ENCODE results near the gene KCP.

KCP gene

DNA sequence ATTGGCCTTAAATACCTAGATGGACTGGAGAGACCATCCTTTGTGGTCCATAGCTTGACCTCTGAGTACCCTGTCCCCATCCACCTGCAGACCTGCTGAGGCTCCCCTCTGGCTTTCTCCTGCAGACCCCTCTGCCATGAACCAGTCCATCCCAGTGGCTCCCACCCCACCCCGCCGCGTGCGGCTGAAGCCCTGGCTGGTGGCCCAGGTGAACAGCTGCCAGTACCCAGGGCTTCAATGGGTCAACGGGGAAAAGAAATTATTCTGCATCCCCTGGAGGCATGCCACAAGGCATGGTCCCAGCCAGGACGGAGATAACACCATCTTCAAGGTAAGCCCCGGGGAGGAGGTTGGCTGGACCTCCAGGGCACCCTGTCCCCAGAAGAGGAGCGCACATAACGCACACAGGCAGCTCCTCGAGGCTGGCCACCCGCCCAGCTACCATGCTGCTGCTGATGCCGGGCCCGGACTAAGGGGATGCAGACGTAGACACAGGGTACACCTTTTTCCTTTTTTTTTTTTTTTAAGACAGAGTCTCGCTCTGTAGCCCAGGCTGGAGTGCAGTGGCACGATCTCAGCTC, 31.5 kb upstream of the KCP start:
- H3K4me1 Mint-ChIP-seq: peaks cover 38% of the 10 kb centered on the region
- peaks cover 40% of the 10 kb centered on the region for H3K27me3 Mint-ChIP-seq
- no peaks in the 10 kb centered on the region for H3K9me3 Mint-ChIP-seq
- DNase-seq (no peak), ATAC-seq (no peak)
- no peak overlapping the region for H3K4me3 Mint-ChIP-seq
- H3K27ac Mint-ChIP-seq: no peak overlapping the region

DNA sequence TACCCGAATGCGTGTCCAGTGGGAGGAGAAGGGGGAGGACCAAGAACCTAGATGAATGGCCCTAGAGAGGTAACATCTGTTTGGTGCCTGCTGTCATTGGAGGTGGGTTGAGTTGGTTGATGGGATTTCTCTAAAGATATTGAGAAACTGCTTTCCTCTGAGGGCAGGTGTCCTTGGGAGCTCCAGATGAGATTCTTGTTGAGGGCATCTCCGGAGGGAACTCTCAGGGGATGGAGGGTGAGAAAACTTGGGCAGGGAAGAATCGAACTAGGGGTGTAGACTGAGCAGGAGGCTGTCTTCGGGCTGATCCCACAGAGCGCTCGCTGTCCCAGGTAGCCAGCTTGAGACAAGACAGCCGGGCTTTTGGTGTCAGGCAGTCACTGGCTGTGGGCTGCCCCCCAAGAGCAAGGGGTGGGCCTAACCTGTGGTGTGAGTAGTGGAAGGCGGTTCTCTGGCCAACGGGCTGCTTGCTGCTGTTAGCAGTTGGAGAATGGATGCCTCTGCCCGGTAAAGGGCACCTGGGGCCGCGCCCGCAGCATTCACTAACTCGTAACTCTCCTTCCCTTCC, 30.9 kb upstream of the KCP start:
- Mint-ChIP-seq H3K4me1 (peaks cover 40% of the 10 kb centered on the region), H3K9me3 (no peaks in the 10 kb centered on the region), H3K27ac (peak overlapping the region; percentile 72 to 87), H3K27me3 (peaks cover 46% of the 10 kb centered on the region), H3K4me3 (peak overlapping the region; percentile 45 to 84)
- ATAC-seq (no peak), DNase-seq (no peak)

DNA sequence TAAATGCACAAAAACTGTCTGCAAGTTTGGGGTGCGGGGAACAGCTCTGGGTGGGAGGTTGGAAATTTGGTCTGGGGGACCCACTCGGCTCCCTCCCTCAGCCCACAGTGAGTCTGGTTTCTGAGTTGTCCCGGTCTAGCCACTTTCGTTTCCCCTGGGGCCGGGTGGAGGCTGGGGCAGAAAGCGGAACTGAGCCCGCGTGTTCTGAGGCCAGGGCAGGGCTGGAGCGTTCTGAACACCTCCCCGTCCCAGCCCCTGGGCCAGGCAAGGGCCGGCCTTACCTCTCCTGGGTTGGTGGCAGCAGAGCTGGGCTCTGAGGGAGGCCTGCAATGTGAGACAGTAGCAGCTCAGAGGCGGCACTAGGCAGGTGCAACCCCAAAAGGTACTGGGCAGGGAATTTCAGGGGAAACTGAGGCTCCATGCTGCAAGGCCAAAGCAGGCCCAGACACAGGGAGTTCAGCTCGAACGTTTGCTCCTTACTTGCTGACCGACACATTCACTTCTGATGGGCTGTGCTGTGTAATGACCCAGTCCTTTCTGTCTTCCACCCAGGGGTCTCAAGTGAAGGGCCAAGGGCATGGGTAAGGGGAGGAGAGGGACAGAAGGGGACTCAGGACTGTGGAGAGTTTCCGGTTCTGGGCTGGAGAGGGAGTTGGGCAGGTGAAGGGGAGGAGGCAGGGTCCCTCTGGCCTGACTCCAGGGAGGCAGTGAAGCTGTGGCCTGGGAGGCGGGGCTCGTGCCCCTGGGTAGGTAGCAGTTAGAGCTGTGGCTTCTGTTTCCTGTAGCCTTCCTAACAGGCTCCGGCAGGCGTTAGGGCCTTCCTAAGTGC, 30.2 kb upstream of the KCP start:
- DNase-seq: no peak

DNA sequence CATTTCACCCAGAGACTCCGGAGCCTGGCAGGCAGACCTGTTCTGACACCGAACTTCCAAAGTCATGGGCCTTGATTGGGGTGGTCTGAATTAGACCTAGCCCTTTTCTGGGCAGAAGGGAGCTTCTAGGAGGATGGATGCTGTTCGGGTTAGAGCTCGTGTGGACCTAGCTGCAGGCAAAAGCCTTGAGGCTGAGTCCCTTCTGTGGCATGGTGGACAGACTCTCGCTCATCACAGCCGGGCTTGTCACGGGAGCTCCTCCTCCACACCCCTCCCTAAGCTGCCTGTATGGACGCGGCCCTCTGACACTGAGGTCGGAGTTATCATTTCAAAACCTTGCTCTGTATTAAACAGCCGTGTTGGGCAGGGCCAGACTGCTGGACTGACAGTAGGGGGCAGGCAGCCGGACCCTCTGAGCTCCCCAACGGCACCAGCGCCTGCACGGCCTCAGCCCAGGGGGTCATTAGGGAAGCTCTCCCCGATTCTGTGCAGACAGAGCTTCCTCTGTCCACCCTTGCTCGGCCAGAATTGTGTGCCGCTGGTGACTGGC, 29.4 kb upstream of the KCP start:
- Mint-ChIP-seq H3K27ac (no peak overlapping the region), H3K27me3 (peaks cover 60% of the 10 kb centered on the region), H3K4me3 (peak overlapping the region; percentile 84 to 96), H3K9me3 (no peaks in the 10 kb centered on the region), H3K4me1 (peaks cover 40% of the 10 kb centered on the region)
- no peak for ATAC-seq
- DNase-seq: no peak

More for the DNA sequence above, 30.2 kb upstream of the KCP start:
- H3K4me3 Mint-ChIP-seq: peak overlapping the region; percentile 45 to 84
- peak overlapping the region in 1 of 2 donors; percentile 87 for H3K27ac Mint-ChIP-seq
- H3K27me3 Mint-ChIP-seq: peaks cover 53% of the 10 kb centered on the region
- no peaks in the 10 kb centered on the region for H3K9me3 Mint-ChIP-seq
- H3K4me1 Mint-ChIP-seq: peaks cover 40% of the 10 kb centered on the region
- no peak for ATAC-seq

DNA sequence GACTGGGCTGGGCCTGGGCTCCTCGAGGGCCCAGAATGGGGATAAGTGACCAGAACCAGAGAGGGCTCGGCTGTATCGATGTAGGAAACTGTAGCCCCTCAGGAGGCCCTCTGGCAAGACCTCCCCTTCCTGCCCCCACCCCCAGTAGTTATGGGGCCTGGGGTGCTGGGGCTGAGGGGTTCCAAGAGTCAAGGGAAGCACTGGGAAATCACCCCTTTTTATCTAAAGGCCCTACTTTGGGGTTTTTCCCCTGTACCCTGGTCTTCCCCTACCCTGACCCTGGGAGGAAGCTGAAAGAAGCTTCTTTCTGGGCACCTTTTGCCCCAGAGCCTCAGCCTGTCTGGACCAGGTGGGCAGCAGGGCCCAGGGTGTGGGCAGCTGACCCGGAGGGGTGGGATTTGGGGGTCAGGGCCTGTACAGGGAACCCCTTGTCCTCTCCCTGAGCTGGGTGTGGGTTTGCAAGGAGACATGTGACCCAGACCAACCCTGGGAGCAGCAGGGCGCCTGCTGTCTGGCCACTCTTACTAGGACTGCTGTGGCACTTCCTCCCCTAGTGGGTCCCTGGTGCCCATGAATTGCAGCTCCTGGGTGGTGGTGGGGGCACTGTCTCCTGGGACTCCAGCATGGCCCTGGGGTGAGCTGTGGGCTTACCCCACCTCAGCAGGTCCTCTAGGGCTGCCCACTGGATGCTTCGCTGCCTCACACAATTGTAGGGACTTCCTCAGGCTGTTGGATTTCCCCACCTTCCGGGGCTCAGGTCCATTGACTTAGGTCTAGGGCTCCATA, 28.8 kb upstream of the KCP start:
- Mint-ChIP-seq H3K27ac (peak overlapping the region; percentile 69 to 89), H3K9me3 (no peaks in the 10 kb centered on the region), H3K4me1 (peaks cover 40% of the 10 kb centered on the region), H3K4me3 (peak overlapping the region; percentile 84 to 96), H3K27me3 (peaks cover 63% of the 10 kb centered on the region)
- ATAC-seq (peak; percentile 61), DNase-seq (peak in 1 of 2 donors; percentile 42)

DNA sequence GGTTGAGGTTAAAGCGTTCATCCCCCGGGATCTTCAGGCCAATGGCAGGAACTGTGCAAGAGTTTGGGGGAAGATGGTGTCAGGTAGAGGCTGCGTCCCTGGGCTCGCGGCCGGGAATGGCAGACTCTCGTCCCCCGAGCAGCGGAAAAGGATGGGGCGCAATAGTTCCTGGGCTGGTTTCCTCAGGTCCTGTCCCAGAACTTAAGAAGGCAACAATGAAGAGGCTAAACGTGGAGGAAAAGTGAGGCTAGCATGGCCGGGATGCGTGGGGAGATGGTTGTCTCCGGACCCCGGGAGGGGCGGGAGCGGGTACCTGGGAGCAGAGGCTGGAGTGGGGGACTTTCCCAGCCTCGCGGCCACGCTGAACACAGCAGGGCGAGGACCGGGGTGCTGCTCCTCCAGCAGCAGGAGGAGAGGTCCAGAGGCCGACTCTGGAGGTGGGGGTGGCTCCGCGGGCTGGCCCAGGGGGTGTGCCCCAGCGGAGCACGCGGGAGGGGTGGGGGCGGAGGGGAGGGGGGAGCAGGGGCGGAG, 28.1 kb upstream of the KCP start:
- Mint-ChIP-seq H3K4me1 (peaks cover 43% of the 10 kb centered on the region), H3K4me3 (peak overlapping the region; percentile 84 to 96), H3K9me3 (no peaks in the 10 kb centered on the region), H3K27ac (peak overlapping the region; percentile 1 to 94), H3K27me3 (peaks cover 63% of the 10 kb centered on the region)
- ATAC-seq (peak; percentile 60), DNase-seq (peak in 1 of 2 donors; percentile 44)

DNA sequence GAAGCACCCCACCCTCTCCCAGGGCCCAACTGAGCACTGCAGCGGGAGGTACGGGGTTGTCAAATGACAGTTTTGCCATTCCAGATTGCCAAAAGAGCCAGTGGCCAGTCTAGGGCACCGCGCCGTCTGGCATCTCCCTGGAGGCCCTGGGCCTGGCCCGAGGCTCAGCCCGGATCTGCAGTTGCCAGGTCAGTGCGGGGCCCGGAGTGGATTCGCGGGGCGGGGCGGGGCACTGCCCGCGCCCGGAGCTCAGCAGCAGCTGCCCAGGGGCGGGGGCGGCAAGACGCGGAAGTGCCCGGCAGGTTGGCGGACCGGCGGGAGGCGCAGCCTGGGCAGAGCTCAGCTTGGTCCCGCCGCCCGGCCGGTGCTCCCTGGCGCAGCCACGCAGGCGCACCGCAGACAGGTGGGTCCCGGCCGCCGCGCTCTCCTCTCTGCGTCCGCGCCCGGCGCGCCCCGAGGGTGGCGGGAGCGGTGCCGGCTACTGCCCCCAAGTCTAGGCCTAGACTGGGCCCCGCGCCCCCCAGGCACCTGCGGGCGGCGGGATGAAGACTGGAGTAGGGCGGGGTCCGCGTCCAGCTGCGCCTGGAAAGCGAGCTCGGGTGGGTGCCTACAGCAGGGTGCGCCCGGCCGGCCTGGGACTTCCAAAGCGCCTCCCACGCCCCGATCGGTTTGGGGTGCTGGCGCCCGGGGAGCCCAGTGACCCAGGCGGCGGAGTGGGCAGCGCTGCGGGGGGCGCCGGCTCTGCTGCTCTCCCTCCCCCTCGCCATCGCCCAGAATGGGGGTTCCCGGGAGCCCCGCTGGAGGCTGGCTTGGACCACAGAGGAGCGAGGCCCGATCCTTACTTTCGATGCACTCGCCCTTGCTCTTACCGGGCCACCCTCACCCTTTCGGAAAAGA, 27.4 kb upstream of the KCP start, which contains the start of gene IRF5:
IRF5 (plus strand) TSS at position 281 of the 897 bp plus-strand sequence. CDS start 4,155 bp downstream, outside the sequence.
- DNase-seq: peak in 1 of 2 donors; percentile 42
- peaks cover 50% of the 10 kb centered on the region for H3K4me1 Mint-ChIP-seq

DNA sequence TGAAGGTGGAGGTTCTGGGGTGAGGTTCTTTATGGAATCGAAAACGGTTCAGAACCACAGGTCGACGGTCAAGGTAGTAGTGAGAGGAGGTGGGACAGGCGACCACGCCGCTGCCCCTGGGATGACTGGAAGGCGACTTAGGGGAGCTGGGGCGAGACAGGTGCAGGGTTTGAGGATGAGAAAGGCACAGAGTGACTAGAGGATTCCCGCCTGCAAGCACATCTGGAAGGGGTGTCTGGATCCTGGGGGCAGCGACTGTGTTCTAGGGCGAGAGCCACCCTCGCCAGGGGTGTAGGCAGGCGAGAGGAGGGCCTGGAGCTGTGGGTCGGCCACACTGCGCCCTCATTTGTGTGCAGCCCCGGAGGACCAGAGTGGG, 26.8 kb upstream of the KCP start:
- peak overlapping the region in 1 of 2 donors; percentile 84 for H3K27ac Mint-ChIP-seq
- H3K27me3 Mint-ChIP-seq: peaks cover 63% of the 10 kb centered on the region
- ATAC-seq (no peak), DNase-seq (no peak)
- H3K4me3 Mint-ChIP-seq: peak overlapping the region; percentile 58 to 65
- peaks cover 56% of the 10 kb centered on the region for H3K4me1 Mint-ChIP-seq
- no peaks in the 10 kb centered on the region for H3K9me3 Mint-ChIP-seq

More for the DNA sequence above, 27.4 kb upstream of the KCP start, which contains the start of gene IRF5:
- Mint-ChIP-seq H3K9me3 (no peaks in the 10 kb centered on the region), H3K27ac (peak within 1 kb of the TSS; percentile 43 to 94), H3K4me3 (peak within 1 kb of the TSS; percentile 84 to 96), H3K27me3 (peaks cover 63% of the 10 kb centered on the region)
- ATAC-seq: peak; percentile 48

DNA sequence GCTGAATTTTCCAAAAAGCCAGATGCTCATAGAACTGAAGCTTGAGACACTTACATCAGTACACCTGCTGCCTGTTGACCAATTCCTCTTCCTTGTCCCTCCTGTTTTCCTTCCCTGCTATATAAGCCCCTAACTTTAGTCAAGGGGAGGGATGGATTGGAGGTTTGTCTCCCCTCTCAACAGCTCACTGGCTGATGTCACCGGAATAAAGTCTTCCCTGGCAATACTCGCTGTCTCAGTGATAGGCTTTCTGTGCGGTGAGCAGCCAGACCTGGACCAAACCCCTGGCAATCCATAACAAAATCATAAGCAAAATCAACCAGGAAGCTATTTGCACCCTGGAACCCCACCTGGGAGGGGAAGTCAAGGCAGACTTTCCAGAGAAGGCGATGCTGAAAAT, 26.3 kb upstream of the KCP start:
- Mint-ChIP-seq H3K27me3 (peaks cover 63% of the 10 kb centered on the region), H3K4me3 (peak overlapping the region; percentile 58 to 65), H3K4me1 (peaks cover 57% of the 10 kb centered on the region), H3K27ac (peak overlapping the region in 1 of 2 donors; percentile 43), H3K9me3 (no peaks in the 10 kb centered on the region)
- ATAC-seq (no peak), DNase-seq (no peak)

DNA sequence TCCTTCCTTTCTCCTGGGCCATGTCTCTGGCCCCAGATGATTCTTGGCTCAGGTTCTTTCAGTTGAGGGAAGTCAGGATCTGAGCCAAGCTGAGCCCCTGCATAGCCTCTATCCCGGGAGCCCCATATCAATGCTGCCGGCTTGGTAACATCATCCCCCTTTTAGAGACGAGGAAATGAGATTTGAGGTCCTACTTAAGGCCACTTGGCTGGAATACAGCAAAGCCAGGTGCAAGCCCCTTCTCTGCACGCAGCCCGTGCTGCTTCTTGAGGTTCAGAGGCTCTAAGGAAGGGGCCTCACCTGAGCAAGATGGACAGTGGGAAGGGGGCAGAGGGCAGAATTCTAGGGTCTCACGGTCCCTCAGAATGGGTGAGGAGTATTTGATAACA, 24.8 kb upstream of the KCP start:
- ATAC-seq (no peak), DNase-seq (no peak)
- H3K27me3 Mint-ChIP-seq: peaks cover 49% of the 10 kb centered on the region
- H3K4me1 Mint-ChIP-seq: peaks cover 45% of the 10 kb centered on the region
- no peak overlapping the region for H3K27ac Mint-ChIP-seq
- H3K9me3 Mint-ChIP-seq: no peaks in the 10 kb centered on the region
- no peak overlapping the region for H3K4me3 Mint-ChIP-seq

DNA sequence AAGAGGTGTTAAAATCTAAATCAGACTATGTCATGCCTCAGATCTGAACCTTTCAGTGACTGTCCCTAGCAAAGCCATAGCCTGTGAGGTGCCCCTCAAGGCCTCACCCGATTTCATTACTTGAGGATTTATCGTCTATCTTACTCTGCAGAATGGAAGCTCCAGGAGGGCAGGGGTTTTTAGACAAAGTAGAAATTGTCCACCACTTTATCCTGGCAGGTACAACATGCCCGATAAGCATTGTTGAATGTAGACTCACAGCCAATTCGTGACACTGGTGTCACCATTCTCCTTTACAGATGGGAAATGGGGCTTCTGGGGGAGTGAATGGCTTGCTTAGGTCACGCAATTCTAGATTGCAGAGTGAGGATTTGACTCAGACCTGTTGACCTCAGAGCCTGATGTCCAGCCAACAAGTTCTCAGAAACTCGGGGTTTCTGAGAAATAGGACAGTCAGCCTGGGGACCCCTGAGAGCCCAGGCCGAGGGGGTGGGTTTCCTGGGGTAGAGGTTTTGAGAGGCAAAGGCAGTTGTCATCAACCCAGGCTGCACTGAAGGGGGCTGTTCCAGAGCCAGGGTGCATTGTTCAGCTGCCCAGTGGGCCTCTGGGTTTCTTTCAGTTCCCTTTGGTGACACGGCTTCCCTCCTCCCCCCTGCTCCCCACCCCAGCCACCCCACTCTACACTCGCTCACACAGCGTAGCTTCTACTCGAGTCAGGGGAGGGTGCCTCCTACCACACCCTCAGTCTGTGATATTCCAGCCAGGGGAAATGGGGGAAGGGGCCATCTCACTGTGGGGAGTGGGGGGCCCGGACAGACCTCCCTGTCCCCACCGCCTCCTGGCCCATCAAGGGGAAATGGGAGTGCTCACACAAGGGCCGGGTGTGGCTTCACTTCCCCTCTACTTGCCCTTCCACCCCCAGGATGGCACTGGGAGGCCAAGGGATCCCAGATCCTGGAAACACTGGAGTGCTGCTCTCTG, 24.1 kb upstream of the KCP start:
- peaks cover 42% of the 10 kb centered on the region for H3K27me3 Mint-ChIP-seq
- ATAC-seq: no peak
- H3K9me3 Mint-ChIP-seq: no peaks in the 10 kb centered on the region
- H3K4me3 Mint-ChIP-seq: no peak overlapping the region
- no peak overlapping the region for H3K27ac Mint-ChIP-seq
- peaks cover 38% of the 10 kb centered on the region for H3K4me1 Mint-ChIP-seq
- no peak for DNase-seq

DNA sequence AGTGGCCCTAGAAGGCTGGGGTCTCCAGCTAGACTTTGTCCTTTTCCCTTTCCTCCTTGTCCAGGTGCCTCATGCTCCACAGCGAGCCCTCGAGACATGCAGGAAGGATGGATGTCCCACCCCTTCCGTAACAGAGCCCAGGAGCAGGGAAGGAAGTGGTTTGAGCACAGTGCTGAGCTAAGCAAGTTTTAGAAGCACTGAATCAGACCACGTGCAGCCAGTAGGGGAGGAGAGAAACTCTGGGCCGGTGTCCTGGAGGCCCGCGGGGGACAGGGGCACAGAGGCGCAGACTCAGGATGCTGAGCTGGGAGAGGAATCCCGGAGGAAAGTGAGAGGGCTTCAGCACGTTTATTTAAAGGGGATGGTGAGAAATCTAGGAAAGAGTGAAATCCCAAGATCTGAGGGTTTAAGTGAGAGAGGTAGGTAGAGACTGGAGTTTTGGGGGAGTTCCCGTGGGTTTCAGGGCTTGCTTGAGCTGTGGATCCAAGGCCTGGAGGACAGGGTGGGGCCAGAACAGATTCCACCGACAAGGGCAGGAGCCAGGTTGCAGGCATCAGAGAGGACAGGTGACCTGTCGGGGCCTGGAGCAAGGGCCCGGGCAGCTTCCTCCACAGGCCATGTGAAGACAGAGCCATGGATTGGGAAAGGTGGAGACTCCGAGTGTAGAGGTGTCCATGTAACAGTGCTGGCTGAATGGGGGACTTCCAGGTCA, 22.8 kb upstream of the KCP start:
- no peaks in the 10 kb centered on the region for H3K9me3 Mint-ChIP-seq
- H3K27me3 Mint-ChIP-seq: peaks cover 32% of the 10 kb centered on the region
- H3K4me1 Mint-ChIP-seq: peaks cover 25% of the 10 kb centered on the region
- peak overlapping the region in 1 of 2 donors; percentile 96 for H3K27ac Mint-ChIP-seq
- peak overlapping the region; percentile 82 to 83 for H3K4me3 Mint-ChIP-seq
- DNase-seq (peak in 1 of 2 donors; percentile 47), ATAC-seq (peak; percentile 78)

DNA sequence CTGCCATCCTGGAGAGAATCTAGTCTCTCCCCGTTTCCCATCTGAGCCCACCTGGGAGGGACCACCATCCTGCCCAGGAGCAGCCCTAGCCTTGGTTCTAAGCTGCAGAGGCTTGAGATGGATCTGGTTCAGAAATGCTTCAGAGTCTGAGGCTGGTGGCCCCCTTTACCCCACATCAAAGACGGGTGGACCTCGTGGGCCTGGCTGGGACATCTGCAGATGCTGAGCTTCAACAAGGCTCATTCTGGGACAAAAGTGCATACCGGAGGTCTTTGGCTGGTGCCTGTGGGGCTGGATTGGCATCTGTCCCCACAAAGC, 22.3 kb upstream of the KCP start:
- no peak overlapping the region for H3K27ac Mint-ChIP-seq
- no peaks in the 10 kb centered on the region for H3K9me3 Mint-ChIP-seq
- no peak for DNase-seq

More for the DNA sequence above, 22.3 kb upstream of the KCP start:
- ATAC-seq: peak; percentile 13
- Mint-ChIP-seq H3K4me3 (peak overlapping the region in 1 of 2 donors; percentile 83), H3K4me1 (peaks cover 24% of the 10 kb centered on the region), H3K27me3 (peaks cover 30% of the 10 kb centered on the region)

Data from stimulated activated naive CD8-positive, alpha-beta T cell treated with anti-CD3 and anti-CD28 coated beads, Interleukin-15, amount 100 ng/mL, for 72 hours (primary cell).